Measurements from ENCODE around the gene FHIP1B.

FHIP1B gene

GRCh38 chr11:6199174-6199810 is 35.1 kb downstream of the FHIP1B start, which contains the start of gene OR52W1:
Gene OR52W1, plus strand, starts transcription at chr11:6199224. Its CDS starts 0 bp downstream, at chr11:6199224.
- no peak for DNase-seq

GRCh38 chr11:6197466-6198200 is 36.8 kb downstream of the FHIP1B start:
- no peak for DNase-seq

- no peak for DNase-seq
Observed at GRCh38 chr11:6196396-6196795, 38.0 kb downstream of the FHIP1B start.

DNA sequence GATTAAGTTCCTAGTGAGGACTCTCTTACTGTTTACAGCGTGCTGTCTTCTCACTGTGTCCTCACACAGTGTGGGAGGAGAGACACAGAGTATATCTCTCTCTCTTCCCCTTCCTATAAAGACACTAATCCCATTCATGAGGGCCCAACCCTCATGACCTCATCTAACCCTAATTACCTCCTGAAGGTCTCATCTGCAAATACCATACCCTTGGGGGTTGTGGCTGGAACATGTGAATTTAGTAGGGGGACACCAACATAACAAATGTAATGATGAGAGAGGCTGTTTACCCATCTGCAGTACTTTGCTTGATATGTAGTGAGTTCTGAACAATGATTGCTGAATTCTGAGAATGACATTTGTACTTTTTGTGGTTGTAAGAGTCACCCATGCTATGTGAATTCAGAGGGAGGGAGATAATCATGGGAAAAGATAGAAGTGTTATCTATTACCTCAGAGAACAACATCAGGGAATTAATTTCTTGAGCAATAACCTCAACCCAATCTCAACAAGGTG is 40.3 kb downstream of the FHIP1B start:
- peak; percentile 14 for DNase-seq

DNA sequence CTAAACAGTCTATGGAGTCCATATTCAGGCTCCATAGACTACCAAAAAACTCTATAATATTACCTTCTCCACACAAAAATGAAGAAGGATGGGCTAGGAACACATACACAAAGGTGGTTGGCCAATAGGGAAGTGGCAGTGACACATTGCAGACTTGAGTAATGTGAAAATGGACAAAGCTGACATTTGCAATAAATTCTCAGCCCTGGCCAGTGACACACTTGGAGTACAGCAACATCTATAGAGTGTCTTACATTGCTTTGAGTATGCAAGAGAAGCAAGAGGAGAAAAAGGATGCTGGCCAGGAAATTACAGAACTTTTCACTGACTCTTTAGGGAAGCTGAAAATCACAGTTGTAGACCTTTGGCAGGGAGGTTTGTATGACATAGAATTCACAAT is 42.7 kb downstream of the FHIP1B start:
- no peak for DNase-seq

- no peak for DNase-seq
Observed at GRCh38 chr11:6175440-6175839, 59.0 kb downstream of the FHIP1B start.

- no peak for DNase-seq
Observed at GRCh38 chr11:6170226-6170625, 64.2 kb downstream of the FHIP1B start, which contains the start of gene OR52B2. Gene OR52B2, minus strand, starts transcription at chr11:6170326. Its CDS starts 0 bp downstream, at chr11:6170326.
